Measurements from ENCODE around the gene SOCS2. TPM values are rescaled to one million over a fixed set of nuclear protein-coding genes. Genes with fewer than 3 reads are reported as not detected.

SOCS2 gene
- total and polyA plus RNA-seq, 10 of the 15 experiments (the other 5 are each of a cell fraction or from before 2014, with no cell fraction given), result 2.6 to 12.0 (median 7.2) TPM

- TF ChIP-seq RAD51 (IDR thresholded peaks at IDR 0.05), result peak; percentile 61; the same call in 1 of the 2 replicates
- no peak for TF ChIP-seq TBL1XR1 (IDR thresholded peaks at IDR 0.05; ENCODE audit: low read depth, low read length)
- TF ChIP-seq LARP7 (IDR thresholded peaks at IDR 0.05), result peak; percentile 39; the same call in 1 of the 2 replicates
- TF ChIP-seq RELA (IDR thresholded peaks at IDR 0.05; ENCODE audit: borderline replicate concordance, partially characterized antibody), result no peak
- TF ChIP-seq FOS (IDR thresholded peaks at IDR 0.05; ENCODE audit: borderline replicate concordance, extremely low read depth, insufficient read length), result no peak
- no peak; the same call in 1 of the 2 replicates for TF ChIP-seq MXI1 (IDR thresholded peaks at IDR 0.05; ENCODE audit: low read depth, low read length)
- no peak for TF ChIP-seq JUNB (IDR thresholded peaks at IDR 0.05)
- no peak for TF ChIP-seq ZZZ3 (IDR thresholded peaks at IDR 0.05; ENCODE audit: control insufficient read depth, insufficient read length, low read depth)
- TF ChIP-seq GATAD2B (conservative IDR thresholded peaks at IDR 0.05; ENCODE audit: low read depth), result peak; percentile 62
- no peak for TF ChIP-seq NKRF (conservative IDR thresholded peaks at IDR 0.05)
- TF ChIP-seq EED (IDR thresholded peaks at IDR 0.05; ENCODE audit: low read depth), result peak; percentile 67; the same call in 1 of the 2 replicates
- no peak for TF ChIP-seq MYB (IDR thresholded peaks at IDR 0.05; ENCODE audit: borderline replicate concordance, low read depth, low read length)
- TF ChIP-seq SREBF1 (IDR thresholded peaks at IDR 0.05; ENCODE audit: low read length), result no peak
- TF ChIP-seq NFYA (IDR thresholded peaks at IDR 0.05; ENCODE audit: borderline replicate concordance, low read depth, low read length), result no peak
- no peak; the same call in 1 of the 2 replicates for TF ChIP-seq TCF12 (IDR thresholded peaks at IDR 0.05; ENCODE audit: low read depth, low read length)
- no peak for TF ChIP-seq SUZ12 (IDR thresholded peaks at IDR 0.05; ENCODE audit: unreplicated experiment)
- TF ChIP-seq ZNF622 (IDR thresholded peaks at IDR 0.05), result no peak
- no peak for TF ChIP-seq POLR2AphosphoS2 (IDR thresholded peaks at IDR 0.05; ENCODE audit: low read depth, low read length)
- TF ChIP-seq PAX8 (IDR thresholded peaks at IDR 0.05), result no peak
- no peak for TF ChIP-seq RAD21 (IDR thresholded peaks at IDR 0.05; ENCODE audit: insufficient read depth, low read depth, low read length)
- no peak for TF ChIP-seq BCLAF1 (IDR thresholded peaks at IDR 0.05)
- TF ChIP-seq HDAC6 (IDR thresholded peaks at IDR 0.05; ENCODE audit: unreplicated experiment), result no peak
- TF ChIP-seq ZBED1 (IDR thresholded peaks at IDR 0.05; ENCODE audit: borderline replicate concordance), result no peak
- TF ChIP-seq ZNF217 (IDR thresholded peaks at IDR 0.05), result no peak
- no peak for TF ChIP-seq ATF2 (IDR thresholded peaks at IDR 0.05; ENCODE audit: low read length)
- 0 out of 2 replicates have a peak, but pooled peaks have one; percentile 48 for TF ChIP-seq ZNF207 (IDR thresholded peaks at IDR 0.05; ENCODE audit: borderline replicate concordance)
- no peak for TF ChIP-seq YBX1 (IDR thresholded peaks at IDR 0.05)
These were observed 1.7 kb upstream of the SOCS2 start (continued) for GRCh38 chr12:93570552-93571364.

Data from GM12878 (cell line).